ENCODE measurements around the gene LRRC28.

GRCh38 chr15:99344639-99345038 lies 93.4 kb downstream of the LRRC28 start:
- TF ChIP-seq POLR2A (IDR thresholded peaks at IDR 0.05; ENCODE audit: low read depth, low read length): no peak
- no peak for TF ChIP-seq TAF1 (IDR thresholded peaks at IDR 0.05; ENCODE audit: low read depth, low read length)
